Astrocyte (in vitro differentiated cells and primary cell): ENCODE measurements around the gene CPM.
"Not testable (repeated sequence)": the region's sequence is repeated elsewhere in the genome, so short reads cannot be mapped to it uniquely, and the experiment has no call there.

Experiments
- CTCF ChIP-seq: IDR thresholded peaks from 2 replicates; pipeline ENCODE4 v1.5.1; 2011; ENCODE audit warnings: low read depth, mild to moderate bottlenecking, inconsistent platforms, low read length, moderate library complexity; ENCODE audit not compliant: insufficient read depth
- EZH2 ChIP-seq: IDR thresholded peaks from 2 replicates; pipeline ENCODE4 v1.6.1; 2012; ENCODE audit warnings: mild to moderate bottlenecking, low read length, inconsistent platforms; ENCODE audit not compliant: insufficient read depth

- TF ChIP-seq CTCF, EZH2: not testable (repeated sequence)
Measured at GRCh38 chr12:68807274-68807575, 125.7 kb downstream of the CPM start.
